Measurements from ENCODE around the gene DNTT.

- TF ChIP-seq, protein P1, sequence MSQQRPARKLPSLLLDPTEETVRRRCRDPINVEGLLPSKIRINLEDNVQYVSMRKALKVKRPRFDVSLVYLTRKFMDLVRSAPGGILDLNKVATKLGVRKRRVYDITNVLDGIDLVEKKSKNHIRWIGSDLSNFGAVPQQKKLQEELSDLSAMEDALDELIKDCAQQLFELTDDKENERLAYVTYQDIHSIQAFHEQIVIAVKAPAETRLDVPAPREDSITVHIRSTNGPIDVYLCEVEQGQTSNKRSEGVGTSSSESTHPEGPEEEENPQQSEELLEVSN (IDR thresholded peaks at IDR 0.05; ENCODE audit: borderline replicate concordance in 1 of 2, extremely low read depth in 1 of 2, insufficient read depth in 1 of 2, insufficient read length in 1 of 2, low read depth in 1 of 2, low read length in 1 of 2, poor library complexity in 1 of 2, severe bottlenecking in 1 of 2): no peak
- TF ChIP-seq CTCF (IDR thresholded peaks at IDR 0.05 in 2 of 3, conservative IDR thresholded peaks at IDR 0.05 in 1 of 3; ENCODE audit: insufficient read depth in 2 of 3, low read depth in 1 of 3, low read length in 3 of 3) (no peak), ZNF431 (CRISPR knock-in tag; IDR thresholded peaks at IDR 0.05) (no peak), XRCC5 (IDR thresholded peaks at IDR 0.05; ENCODE audit: low read depth, low read length) (no peak), ZC3H4 (CRISPR knock-in tag; IDR thresholded peaks at IDR 0.05; ENCODE audit: borderline replicate concordance) (no peak), STAT5B (CRISPR knock-in tag; IDR thresholded peaks at IDR 0.05) (no peak), REST (IDR thresholded peaks at IDR 0.05; ENCODE audit: borderline replicate concordance) (no peak), REST (CRISPR knock-in tag; IDR thresholded peaks at IDR 0.05; ENCODE audit: low read depth) (no peak)
Measured at GRCh38 chr10:96295475-96295874, 8.8 kb upstream of the DNTT start.

All from K562 (cell line).